ENCODE measurements around the gene IL20.

- TF ChIP-seq CTCF (IDR thresholded peaks at IDR 0.05) (no peak), POLR2A (IDR thresholded peaks at IDR 0.05) (no peak)
These were observed 39.0 kb upstream of the IL20 start for GRCh38 chr1:206826394-206826793.
